Suppressor macrophage treated with lipopolysaccharide for 1 hour (primary cell): ENCODE data around the gene PRPSAP1.
"Not testable (repeated sequence)": the region's sequence is repeated elsewhere in the genome, so short reads cannot be mapped to it uniquely, and the experiment has no call there.

Experiments
- DNase-seq, 3 donors: peaks; one replicate each; pipeline ENCODE4 v3.0.0-alpha.2; 2020 to 2022

PRPSAP1 gene

GRCh38 chr17:76382803-76383545 lies 29.3 kb upstream of the PRPSAP1 start:
- peak; percentile 91 to 94 (median 93) for DNase-seq

- peak; percentile 73 to 86 (median 77) for DNase-seq
Measured at GRCh38 chr17:76382351-76382802, 28.7 kb upstream of the PRPSAP1 start.

GRCh38 chr17:76381633-76382350 lies 28.1 kb upstream of the PRPSAP1 start:
- peak; percentile 75 to 88 (median 84) for DNase-seq

- no peak for DNase-seq
Measured at GRCh38 chr17:76379646-76380376, 26.1 kb upstream of the PRPSAP1 start.

GRCh38 chr17:76379275-76379641 lies 25.5 kb upstream of the PRPSAP1 start:
- peak in 2 of 3 donors; percentile 31 to 59 for DNase-seq

GRCh38 chr17:76378548-76379274 lies 25.0 kb upstream of the PRPSAP1 start:
- DNase-seq, result no peak

GRCh38 chr17:76376318-76377133 lies 22.8 kb upstream of the PRPSAP1 start:
- DNase-seq, result no peak

GRCh38 chr17:76371656-76372628 lies 18.2 kb upstream of the PRPSAP1 start:
- peak in 1 of 3 donors; percentile 47 for DNase-seq

GRCh38 chr17:76370261-76370993 lies 16.7 kb upstream of the PRPSAP1 start:
- peak; percentile 42 to 63 (median 43) for DNase-seq

- DNase-seq, result no peak
Measured at GRCh38 chr17:76369804-76370203, 16.1 kb upstream of the PRPSAP1 start.

GRCh38 chr17:76369379-76369778 lies 15.7 kb upstream of the PRPSAP1 start:
- DNase-seq, result no peak

GRCh38 chr17:76368545-76368944 lies 14.8 kb upstream of the PRPSAP1 start:
- no peak for DNase-seq

GRCh38 chr17:76367642-76368041 lies 13.9 kb upstream of the PRPSAP1 start:
- no peak for DNase-seq

GRCh38 chr17:76366247-76366646 lies 12.5 kb upstream of the PRPSAP1 start:
- no peak for DNase-seq

GRCh38 chr17:76365256-76365903 lies 11.7 kb upstream of the PRPSAP1 start:
- DNase-seq, result peak in 2 of 3 donors; percentile 37 to 46

GRCh38 chr17:76363107-76363842 lies 9.6 kb upstream of the PRPSAP1 start:
- no peak for DNase-seq

GRCh38 chr17:76360461-76360860 lies 6.7 kb upstream of the PRPSAP1 start:
- DNase-seq, result no peak

GRCh38 chr17:76359776-76360175 lies 6.1 kb upstream of the PRPSAP1 start:
- DNase-seq, result not testable (repeated sequence)

GRCh38 chr17:76359375-76359774 lies 5.7 kb upstream of the PRPSAP1 start:
- no peak for DNase-seq
